ENCODE results near the gene AMPD3.

GRCh38 chr11:10542776-10543175 lies 87.7 kb downstream of the AMPD3 start:
- TF ChIP-seq, protein P1, sequence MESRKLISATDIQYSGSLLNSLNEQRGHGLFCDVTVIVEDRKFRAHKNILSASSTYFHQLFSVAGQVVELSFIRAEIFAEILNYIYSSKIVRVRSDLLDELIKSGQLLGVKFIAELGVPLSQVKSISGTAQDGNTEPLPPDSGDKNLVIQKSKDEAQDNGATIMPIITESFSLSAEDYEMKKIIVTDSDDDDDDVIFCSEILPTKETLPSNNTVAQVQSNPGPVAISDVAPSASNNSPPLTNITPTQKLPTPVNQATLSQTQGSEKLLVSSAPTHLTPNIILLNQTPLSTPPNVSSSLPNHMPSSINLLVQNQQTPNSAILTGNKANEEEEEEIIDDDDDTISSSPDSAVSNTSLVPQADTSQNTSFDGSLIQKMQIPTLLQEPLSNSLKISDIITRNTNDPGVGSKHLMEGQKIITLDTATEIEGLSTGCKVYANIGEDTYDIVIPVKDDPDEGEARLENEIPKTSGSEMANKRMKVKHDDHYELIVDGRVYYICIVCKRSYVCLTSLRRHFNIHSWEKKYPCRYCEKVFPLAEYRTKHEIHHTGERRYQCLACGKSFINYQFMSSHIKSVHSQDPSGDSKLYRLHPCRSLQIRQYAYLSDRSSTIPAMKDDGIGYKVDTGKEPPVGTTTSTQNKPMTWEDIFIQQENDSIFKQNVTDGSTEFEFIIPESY (CRISPR knock-in tag; IDR thresholded peaks at IDR 0.05), result no peak
- TF ChIP-seq, protein P2, sequence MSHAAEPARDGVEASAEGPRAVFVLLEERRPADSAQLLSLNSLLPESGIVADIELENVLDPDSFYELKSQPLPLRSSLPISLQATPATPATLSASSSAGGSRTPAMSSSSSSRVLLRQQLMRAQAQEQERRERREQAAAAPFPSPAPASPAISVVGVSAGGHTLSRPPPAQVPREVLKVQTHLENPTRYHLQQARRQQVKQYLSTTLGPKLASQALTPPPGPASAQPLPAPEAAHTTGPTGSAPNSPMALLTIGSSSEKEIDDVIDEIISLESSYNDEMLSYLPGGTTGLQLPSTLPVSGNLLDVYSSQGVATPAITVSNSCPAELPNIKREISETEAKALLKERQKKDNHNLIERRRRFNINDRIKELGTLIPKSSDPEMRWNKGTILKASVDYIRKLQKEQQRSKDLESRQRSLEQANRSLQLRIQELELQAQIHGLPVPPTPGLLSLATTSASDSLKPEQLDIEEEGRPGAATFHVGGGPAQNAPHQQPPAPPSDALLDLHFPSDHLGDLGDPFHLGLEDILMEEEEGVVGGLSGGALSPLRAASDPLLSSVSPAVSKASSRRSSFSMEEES (CRISPR knock-in tag; IDR thresholded peaks at IDR 0.05), result no peak
- TF ChIP-seq BRF2 (CRISPR knock-in tag; IDR thresholded peaks at IDR 0.05) (no peak), ZSCAN25 (CRISPR knock-in tag; IDR thresholded peaks at IDR 0.05) (no peak)

Measured in HepG2 (cell line).